Measurements from ENCODE around the gene OVAAL.

OVAAL gene

DNA sequence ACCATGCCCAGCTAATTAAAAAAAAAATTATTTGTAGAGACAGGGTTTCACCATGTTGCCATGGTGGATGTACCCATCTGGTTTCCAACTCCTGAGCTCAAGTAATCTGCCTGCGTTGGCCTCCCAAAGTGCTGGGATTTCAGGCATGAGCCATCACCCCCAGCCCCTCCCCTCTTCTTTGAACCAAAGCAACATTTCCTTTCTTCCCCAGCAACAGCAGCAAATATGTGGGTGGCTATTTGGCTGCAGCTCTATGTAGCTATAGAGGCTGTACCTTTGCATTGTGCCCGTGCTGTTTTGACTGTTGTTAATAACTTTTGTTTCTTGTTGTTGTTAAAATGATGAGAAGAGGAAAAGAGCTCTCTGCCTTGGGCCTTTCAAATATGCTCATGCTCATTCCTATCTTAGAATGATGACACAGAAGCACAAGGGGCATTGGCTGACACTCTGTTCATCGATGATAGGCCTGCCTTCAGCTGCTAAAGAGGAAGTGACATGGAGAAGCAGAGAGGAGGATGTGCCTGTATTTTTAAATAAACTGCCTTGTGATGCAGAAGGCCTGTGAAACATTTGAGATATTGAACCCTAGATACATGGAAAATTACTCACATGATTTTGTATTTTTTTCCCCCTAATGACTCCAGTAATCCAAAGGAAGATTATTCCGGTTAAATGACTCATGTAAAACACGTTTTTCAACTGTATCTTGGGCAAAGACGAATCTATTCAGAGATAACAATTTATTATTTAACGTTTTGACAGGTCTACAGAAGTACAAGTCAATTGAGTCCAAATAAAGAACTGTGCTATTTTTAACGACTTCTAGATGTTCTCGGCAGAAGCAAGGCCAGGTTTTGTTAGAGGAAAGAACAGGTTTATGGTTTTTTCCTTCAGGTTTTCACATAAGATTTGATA lies 52.5 kb downstream of the OVAAL start:
- no peak for DNase-seq

DNA sequence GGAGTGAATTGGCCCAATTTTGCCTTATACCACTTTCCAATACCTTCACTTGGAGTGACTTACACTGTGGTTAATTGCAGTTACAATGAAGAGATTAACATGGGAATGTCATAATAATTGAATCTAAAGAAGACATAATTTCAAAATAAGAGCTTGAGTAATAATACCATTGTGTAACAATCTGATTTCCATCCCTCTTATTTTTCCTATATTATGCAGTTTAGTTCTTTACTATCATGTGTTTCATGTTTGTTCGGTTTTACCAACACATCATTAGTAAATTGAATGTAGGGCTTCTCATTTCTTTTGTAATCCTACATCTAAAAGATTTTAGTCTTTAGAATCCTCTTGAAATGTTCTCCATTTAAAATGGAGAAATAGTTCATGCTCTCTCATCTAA lies 53.9 kb downstream of the OVAAL start:
- DNase-seq: no peak

DNA sequence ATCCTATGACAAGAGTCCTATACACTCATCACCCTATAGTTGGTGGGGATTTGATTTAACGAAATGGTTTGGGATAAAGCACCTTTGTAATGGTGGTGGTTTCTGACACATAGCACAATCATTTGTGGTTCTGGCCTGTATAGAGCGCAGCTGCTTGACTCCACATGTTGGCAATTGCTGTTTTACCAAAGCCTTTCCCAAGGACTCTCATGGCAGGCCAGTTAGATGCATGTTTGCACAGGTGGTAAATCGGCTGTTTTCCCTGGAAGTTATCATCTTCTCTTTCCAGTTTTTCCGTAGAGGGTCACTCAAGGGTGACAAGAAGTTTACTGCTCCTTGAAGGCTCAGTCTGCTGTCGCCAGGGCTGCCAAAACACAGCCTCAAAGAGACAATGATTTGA lies 56.0 kb downstream of the OVAAL start:
- DNase-seq: no peak

DNA sequence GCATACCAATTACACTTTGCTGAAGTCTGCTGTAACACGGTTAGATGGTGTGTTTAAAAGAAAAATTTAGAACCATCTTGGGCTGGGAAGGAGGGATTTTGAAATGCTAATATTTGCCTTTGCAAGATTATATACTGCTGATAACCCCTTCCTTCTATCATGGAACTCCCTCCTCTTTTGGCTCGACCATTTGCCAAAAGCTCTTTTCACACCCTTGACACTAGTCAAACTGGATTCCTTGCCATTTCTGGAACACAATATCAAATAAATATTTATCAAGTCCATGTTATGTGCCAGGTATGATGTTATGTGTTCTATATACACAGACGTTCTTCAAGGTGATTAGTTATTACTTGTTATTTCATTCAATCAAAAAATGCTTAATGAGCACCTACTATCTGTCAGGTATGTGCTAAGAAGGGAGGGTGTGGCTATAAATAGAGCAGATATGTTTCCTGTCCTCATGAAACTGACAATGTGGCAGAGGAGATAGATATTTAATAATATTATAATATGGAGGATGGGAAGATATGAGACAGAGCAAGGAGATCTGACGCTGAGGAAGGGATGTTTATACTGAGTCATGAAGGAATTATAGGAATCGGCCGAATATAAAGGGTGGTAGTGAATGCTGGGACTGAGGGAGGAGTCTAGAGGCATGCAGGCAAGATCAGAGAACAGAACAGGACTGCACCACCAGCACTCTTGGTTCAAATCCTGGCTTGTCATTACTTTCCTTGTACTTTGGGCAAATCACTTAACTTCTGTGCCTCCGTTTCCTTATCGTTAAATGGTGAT lies 56.9 kb downstream of the OVAAL start:
- no peak for DNase-seq
